DOHH2 (cell line): ENCODE data around the gene TOMM22.

ENCODE experiments used
- H3F3A ChIP-seq: fragments of 200-600 bp; sonication (generic), shearing (Covaris generic); 2 replicates; pipeline ENCODE4 v1.6.0; 2016; ENCODE audit warnings: antibody characterized with exemption, mild to moderate bottlenecking; ENCODE audit not compliant: control insufficient read depth, insufficient read depth
- H3K27ac ChIP-seq: fragments of 200-600 bp; sonication (generic); 2 replicates; pipeline ENCODE4 v1.5.1; 2014; ENCODE audit warnings: low read depth, mild to moderate bottlenecking, low read length, moderate library complexity
- H3K27me3 ChIP-seq: fragments of 200-600 bp; sonication (generic); 2 replicates; pipeline ENCODE4 v1.6.1; 2014; ENCODE audit warnings: mild to moderate bottlenecking, low read length, mixed read lengths; ENCODE audit not compliant: control insufficient read depth
- H3K36me3 ChIP-seq: fragments of 200-600 bp; sonication (generic); 2 replicates; pipeline ENCODE4 v1.6.1; 2014; ENCODE audit warnings: mild to moderate bottlenecking, low read length, moderate library complexity, mixed read lengths; ENCODE audit not compliant: control insufficient read depth
- H3K4me1 ChIP-seq: fragments of 200-600 bp; sonication (generic); 2 replicates; pipeline ENCODE4 v1.6.1; 2014; ENCODE audit warnings: mild to moderate bottlenecking, low read length, mixed read lengths; ENCODE audit not compliant: control insufficient read depth
- H3K4me2 ChIP-seq: fragments of 200-600 bp; sonication (generic); 2 replicates; pipeline ENCODE4 v1.6.0; 2014; ENCODE audit warnings: mild to moderate bottlenecking, low read length, moderate library complexity
- H3K4me3 ChIP-seq: fragments of 200-600 bp; sonication (generic); 2 replicates; pipeline ENCODE4 v1.5.1; 2014; ENCODE audit warnings: mild to moderate bottlenecking, low read length, mixed read lengths
- H3K79me2 ChIP-seq: fragments of 200-600 bp; sonication (generic); 2 replicates; pipeline ENCODE4 v1.6.1; 2014; ENCODE audit warnings: mild to moderate bottlenecking, low read length, mixed read lengths; ENCODE audit not compliant: control insufficient read depth
- H3K9me2 ChIP-seq: fragments of 200-600 bp; sonication (generic); replicated peaks from 2 replicates; pipeline ENCODE4 v1.6.1; 2014; ENCODE audit warnings: mild to moderate bottlenecking, low read length, mixed read lengths; ENCODE audit not compliant: control insufficient read depth
- H3K9me3 ChIP-seq: fragments of 200-600 bp; sonication (generic); 2 replicates; pipeline ENCODE4 v1.6.1; 2014; ENCODE audit warnings: antibody characterized with exemption, low read length, mixed read lengths; ENCODE audit not compliant: control insufficient read depth, insufficient read depth
- H4K20me1 ChIP-seq: fragments of 200-600 bp; sonication (generic); 2 replicates; pipeline ENCODE4 v1.6.0; 2014; ENCODE audit warnings: low read depth, mild to moderate bottlenecking, antibody characterized with exemption, low read length, moderate library complexity; ENCODE audit not compliant: control insufficient read depth, insufficient read depth
- CTCF ChIP-seq: fragments of 200-600 bp; sonication (generic); IDR thresholded peaks from one replicate; pipeline ENCODE4 v1.5.1; 2014; ENCODE audit warnings: antibody characterized with exemption, mild to moderate bottlenecking, low read depth, low read length; ENCODE audit not compliant: poor library complexity, severe bottlenecking
- EZH2phosphoT487 ChIP-seq: fragments of 200-600 bp; sonication (generic); IDR thresholded peaks from 2 replicates; pipeline ENCODE4 v1.6.1; 2017; ENCODE audit warnings: borderline replicate concordance, mild to moderate bottlenecking, antibody characterized with exemption, low read length, moderate library complexity, mixed read lengths

Gene TOMM22

GRCh38 chr22:38734421-38735100 is 52.8 kb downstream of the TOMM22 start:
- Histone ChIP-seq H3K4me3 (no peak overlapping the region), H3K4me1 (no peaks in the 10 kb centered on the region), H3K79me2 (no peaks in the 10 kb centered on the region), H4K20me1 (no peaks in the 10 kb centered on the region), H3K9me2 (no peaks in the 10 kb centered on the region), H3K27me3 (no peaks in the 10 kb centered on the region), H3K9me3 (no peaks in the 10 kb centered on the region), H3K4me2 (no peak overlapping the region), H3F3A (no peaks in the 10 kb centered on the region; the same call in 1 of the 2 replicates), H3K27ac (no peak overlapping the region), H3K36me3 (peaks cover 96% of the 10 kb centered on the region)
- TF ChIP-seq EZH2phosphoT487, result no peak
- no peak for TF ChIP-seq CTCF
